IgD-negative memory B cell (primary cell): ENCODE measurements around the gene RPRML. TPM values are rescaled to one million over a fixed set of nuclear protein-coding genes. Genes with fewer than 3 reads are reported as not detected.

Experiments used
- H3K27ac Mint-ChIP-seq, 3 donors: one replicate each; pipeline ENCODE4 v1.8.0; 2020 to 2022; ENCODE audit warnings: mild to moderate bottlenecking in 3 of 3, mixed read lengths in 3 of 3, moderate library complexity in 1 of 3
- H3K27me3 Mint-ChIP-seq: one replicate; pipeline ENCODE4 v1.8.0; 2021; ENCODE audit warnings: mixed read lengths
- H3K36me3 Mint-ChIP-seq: one replicate; pipeline ENCODE4 v1.8.0; 2020; ENCODE audit warnings: mild to moderate bottlenecking, mixed read lengths
- H3K4me1 Mint-ChIP-seq, 3 donors: one replicate each; pipeline ENCODE4 v1.8.0; 2020 to 2022; ENCODE audit warnings: mixed read lengths in 3 of 3, mild to moderate bottlenecking in 1 of 3
- H3K4me3 Mint-ChIP-seq, 4 donors: one replicate each; pipeline ENCODE4 v1.8.0; 2020 to 2022; ENCODE audit warnings: mild to moderate bottlenecking in 4 of 4, mixed read lengths in 4 of 4, moderate library complexity in 3 of 4
- H3K9me3 Mint-ChIP-seq, 3 donors: one replicate each; pipeline ENCODE4 v1.8.0; 2020 to 2021; ENCODE audit warnings: mixed read lengths in 3 of 3, mild to moderate bottlenecking in 1 of 3
- polyA plus RNA-seq: library from polyadenylated mRNA; unstranded; fragments of 300-500 nt; fragmentation: Illumina TruSeq; gene quantifications from one replicate; pipeline ENCODE4 v1.2.3, GENCODE V29; 2021

RPRML gene
- polyA plus RNA-seq, 1 donor from 2014 or later = 0.28 TPM

DNA sequence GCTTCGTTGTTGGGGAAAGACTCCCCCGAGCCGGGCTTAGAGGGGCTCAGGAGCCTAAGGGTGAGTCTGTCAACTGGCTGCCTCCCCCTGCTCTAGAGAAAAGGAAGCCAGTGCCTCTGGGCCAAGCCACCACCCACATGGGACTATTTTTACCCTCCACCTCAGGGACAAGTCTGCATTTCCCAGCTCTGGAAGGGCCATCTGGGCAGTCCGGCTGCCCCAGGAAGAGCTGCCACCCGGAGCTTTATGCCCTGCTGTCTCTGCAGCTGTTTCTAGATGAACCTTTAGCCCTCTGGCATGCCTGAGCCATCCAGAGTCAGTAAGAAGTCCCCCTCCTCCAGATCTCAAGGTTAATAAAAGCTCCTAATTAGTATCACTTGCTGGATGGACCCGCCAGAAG is 5.3 kb upstream of the RPRML start:
- Mint-ChIP-seq H3K36me3 (peaks cover 5% of the 10 kb centered on the region), H3K4me3 (no peak overlapping the region), H3K27ac (no peak overlapping the region), H3K27me3 (peaks cover 16% of the 10 kb centered on the region), H3K4me1 (peaks cover 4 to 11% (median 5%) of the 10 kb centered on the region in 3 donors), H3K9me3 (no peaks in the 10 kb centered on the region)

DNA sequence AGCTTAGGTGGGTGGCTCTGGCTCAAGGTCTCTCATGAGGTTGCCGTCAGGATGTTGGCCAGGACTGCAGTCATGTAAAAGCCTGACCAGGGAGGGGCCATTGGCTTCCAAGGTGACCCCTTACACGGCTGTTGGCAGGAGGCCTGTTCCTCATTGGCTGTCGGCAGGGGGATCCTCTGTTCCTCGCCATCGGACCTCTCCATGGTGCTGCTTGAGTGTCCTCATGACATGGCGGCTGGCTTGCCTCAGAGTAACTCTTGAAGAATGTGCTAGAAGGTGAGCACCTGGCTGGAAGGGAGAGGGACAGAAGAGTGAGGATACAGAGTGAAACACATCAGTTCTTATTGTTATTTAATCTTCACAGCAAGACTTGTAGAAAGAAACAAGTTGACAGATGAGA is 4.7 kb upstream of the RPRML start:
- Mint-ChIP-seq H3K27ac (no peak overlapping the region), H3K9me3 (no peaks in the 10 kb centered on the region), H3K4me3 (no peak overlapping the region), H3K36me3 (peaks cover 4% of the 10 kb centered on the region), H3K27me3 (peaks cover 16% of the 10 kb centered on the region), H3K4me1 (peaks cover 4 to 11% (median 5%) of the 10 kb centered on the region in 3 donors)

DNA sequence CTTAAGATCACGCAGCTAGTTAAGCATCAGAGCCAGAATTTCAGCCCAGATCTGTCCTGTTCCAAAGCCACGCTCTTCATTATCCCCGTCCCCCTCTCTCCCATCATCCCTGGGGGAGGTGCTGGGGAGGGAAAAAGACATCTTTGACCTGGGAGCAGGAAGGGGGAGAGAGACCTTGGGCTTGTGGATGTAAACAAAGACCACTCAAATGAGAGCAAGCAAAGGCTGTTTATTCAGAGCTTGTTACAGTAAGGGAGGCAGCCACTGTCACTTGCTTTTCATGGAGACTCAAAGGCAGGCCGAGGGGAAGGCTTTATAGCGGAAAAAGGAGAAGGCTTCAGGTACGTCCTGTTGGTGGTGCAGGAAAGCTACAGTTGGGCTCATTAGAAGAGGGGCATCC is 3.5 kb upstream of the RPRML start:
- Mint-ChIP-seq H3K4me3 (peak overlapping the region in 1 of 4 donors; percentile 18), H3K36me3 (no peaks in the 10 kb centered on the region), H3K4me1 (peaks cover 6 to 14% (median 9%) of the 10 kb centered on the region in 3 donors), H3K27me3 (peaks cover 24% of the 10 kb centered on the region), H3K27ac (no peak overlapping the region), H3K9me3 (no peaks in the 10 kb centered on the region)

DNA sequence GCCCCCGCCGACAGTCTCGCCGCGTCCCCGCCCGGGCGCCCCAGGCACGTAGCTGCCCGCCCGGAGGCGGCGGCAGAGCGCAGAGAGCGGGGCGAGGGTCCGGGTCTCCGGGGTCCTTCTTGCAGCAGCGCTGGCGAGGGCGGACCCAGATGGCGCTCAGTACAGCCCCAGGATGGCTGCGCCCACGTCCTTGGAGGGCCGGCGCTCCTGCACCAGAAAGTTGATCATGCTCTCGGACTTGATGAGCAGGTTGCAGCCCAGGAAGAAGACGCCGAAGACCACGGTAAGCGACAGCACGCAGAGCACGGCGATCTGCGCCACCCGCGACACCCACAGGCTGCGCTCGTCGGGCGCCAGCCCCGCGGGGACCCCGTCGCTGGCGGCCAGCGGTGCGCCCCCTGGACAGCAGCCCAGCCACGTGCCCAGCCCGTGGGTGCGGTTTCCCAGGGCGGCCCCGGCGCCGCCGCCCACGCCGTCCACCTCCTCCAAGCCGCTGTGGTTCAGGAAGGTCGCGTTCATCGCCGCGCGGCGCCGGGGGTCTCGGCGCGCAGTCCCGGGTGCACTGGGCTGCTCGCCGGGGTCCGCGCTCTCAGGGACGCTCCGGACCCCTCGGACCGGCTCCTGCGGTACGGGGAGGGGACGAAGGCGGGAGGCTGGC is 435 bp downstream of the RPRML start:
- Mint-ChIP-seq H3K9me3 (no peaks in the 10 kb centered on the region), H3K27me3 (peaks cover 36% of the 10 kb centered on the region), H3K4me1 (peaks cover 6 to 14% (median 9%) of the 10 kb centered on the region in 3 donors), H3K4me3 (peak overlapping the region in 3 of 4 donors; percentile 70 to 85 (median 77)), H3K36me3 (peaks cover 5% of the 10 kb centered on the region), H3K27ac (no peak overlapping the region)

DNA sequence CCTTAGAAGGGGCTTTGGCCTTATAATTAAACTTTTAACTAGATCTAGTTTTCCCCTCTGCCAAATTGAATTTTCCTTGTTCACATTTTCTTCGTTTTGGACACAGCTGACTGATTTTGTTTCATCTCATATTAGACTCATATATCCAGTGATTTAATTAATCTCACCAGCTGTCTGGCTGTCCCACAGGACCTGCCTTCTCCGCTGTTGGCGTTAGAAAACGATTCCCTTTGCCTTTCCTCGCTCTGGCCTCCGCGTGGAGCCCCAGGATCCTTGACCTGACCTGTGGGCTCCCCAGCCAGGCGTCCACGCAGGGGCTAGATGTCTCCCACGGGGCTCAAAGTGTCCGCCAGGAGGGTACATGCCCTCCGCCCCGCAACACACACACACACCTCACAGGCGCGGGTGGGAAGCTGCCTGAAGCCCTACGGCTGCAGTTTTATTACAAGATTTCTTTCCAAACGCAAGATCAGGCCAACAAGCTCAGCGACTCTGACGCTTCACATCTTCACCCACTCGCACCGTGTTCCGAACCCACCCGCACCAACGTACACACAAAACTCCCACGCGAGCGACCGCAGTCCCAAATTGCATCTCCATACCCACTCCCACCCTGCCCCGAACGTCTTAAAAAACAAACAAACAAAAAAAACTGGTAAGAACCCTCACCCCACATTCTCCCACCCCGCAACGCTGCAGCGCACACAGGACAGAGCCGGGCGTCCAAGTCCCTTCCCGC is 1.1 kb downstream of the RPRML start:
- H3K4me3 Mint-ChIP-seq = peak overlapping the region; percentile 77 to 88 (median 82)
- H3K27me3 Mint-ChIP-seq = peaks cover 40% of the 10 kb centered on the region
- H3K9me3 Mint-ChIP-seq = no peaks in the 10 kb centered on the region
- peaks cover 6 to 13% (median 9%) of the 10 kb centered on the region in 3 donors for H3K4me1 Mint-ChIP-seq
- H3K36me3 Mint-ChIP-seq = peaks cover 7% of the 10 kb centered on the region
- no peak overlapping the region for H3K27ac Mint-ChIP-seq

DNA sequence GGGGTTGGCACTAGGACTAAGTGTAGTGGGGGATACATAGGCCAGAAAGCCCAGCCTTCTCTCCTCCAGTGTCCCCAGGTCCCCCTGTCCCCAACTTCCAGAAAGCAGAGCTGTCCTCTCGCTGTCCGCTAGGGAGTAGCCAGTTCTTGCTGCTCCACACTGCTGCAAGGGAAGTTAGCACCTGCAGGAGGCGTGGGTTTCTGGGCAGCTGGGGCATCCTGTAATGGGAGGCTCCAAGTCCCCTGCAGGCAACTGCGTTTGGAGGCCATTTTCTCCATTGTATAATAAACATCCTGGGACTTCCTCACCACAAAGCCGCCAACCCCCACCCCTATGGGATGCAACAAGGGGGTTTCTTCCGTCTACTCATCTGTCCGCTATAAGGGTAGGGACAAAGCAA is 1.7 kb downstream of the RPRML start:
- peak overlapping the region; percentile 12 to 78 (median 74) for H3K4me3 Mint-ChIP-seq
- H3K27me3 Mint-ChIP-seq = peaks cover 40% of the 10 kb centered on the region
- H3K36me3 Mint-ChIP-seq = peaks cover 8% of the 10 kb centered on the region
- no peaks in the 10 kb centered on the region for H3K9me3 Mint-ChIP-seq
- peaks cover 6 to 10% (median 9%) of the 10 kb centered on the region in 3 donors for H3K4me1 Mint-ChIP-seq
- no peak overlapping the region for H3K27ac Mint-ChIP-seq

DNA sequence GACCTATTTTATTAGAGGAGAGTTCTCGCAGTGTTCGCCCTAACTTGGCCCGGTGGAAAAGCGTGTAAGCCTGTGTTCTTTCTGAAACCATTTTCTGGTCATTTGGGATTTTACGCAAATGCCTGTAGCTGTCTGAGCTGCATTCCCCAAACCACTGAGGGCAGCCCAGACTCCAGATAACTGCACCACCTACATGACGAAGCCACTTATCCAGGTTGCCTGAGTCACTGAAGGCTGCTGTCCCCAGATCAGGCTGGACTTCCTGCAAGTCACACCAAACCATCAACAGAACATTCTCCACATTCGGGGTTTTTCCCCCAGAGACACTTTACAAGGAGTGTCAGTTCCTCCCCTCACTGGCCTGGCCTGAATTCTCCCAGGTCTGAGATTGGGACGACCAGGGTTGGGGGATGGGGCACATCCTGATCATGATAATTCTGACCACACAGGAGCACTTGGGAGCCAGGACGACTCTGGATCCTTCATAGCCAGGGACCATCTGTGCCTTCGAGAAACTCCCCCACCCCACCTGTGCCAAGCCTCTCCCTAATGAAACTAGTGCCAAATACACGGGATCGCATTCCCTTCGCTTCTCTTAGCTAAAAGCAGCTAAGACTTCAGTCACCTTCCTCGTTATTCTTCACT is 2.3 kb downstream of the RPRML start:
- H3K9me3 Mint-ChIP-seq = no peaks in the 10 kb centered on the region
- peaks cover 8% of the 10 kb centered on the region for H3K36me3 Mint-ChIP-seq
- H3K4me3 Mint-ChIP-seq = peak overlapping the region in 1 of 4 donors; percentile 60
- H3K27ac Mint-ChIP-seq = no peak overlapping the region
- H3K27me3 Mint-ChIP-seq = peaks cover 40% of the 10 kb centered on the region
- peaks cover 6 to 10% (median 9%) of the 10 kb centered on the region in 3 donors for H3K4me1 Mint-ChIP-seq

DNA sequence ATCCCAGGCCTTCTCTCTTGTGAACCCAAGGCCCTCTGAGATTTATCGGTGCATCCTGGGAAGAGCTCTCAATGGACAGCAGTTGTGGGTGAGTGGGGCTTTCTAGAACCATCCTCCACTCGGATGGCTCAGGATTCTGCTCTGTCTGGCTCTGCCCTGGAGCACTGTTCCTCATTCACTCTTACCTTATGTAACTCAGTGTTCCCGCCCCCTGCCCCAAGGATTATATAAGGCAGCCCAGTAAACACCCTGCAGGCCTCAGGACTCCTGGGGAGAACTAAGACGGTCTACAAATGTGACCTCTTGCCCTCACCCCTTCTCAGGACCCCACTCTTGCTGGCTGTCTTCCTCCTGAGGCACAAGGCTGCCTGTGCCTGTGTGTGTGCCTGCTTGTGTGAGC is 3.8 kb downstream of the RPRML start:
- H3K27me3 Mint-ChIP-seq = peaks cover 34% of the 10 kb centered on the region
- peaks cover 8% of the 10 kb centered on the region for H3K36me3 Mint-ChIP-seq
- H3K4me3 Mint-ChIP-seq = no peak overlapping the region
- peaks cover 4 to 8% (median 8%) of the 10 kb centered on the region in 3 donors for H3K4me1 Mint-ChIP-seq
- H3K9me3 Mint-ChIP-seq = no peaks in the 10 kb centered on the region
- H3K27ac Mint-ChIP-seq = no peak overlapping the region

DNA sequence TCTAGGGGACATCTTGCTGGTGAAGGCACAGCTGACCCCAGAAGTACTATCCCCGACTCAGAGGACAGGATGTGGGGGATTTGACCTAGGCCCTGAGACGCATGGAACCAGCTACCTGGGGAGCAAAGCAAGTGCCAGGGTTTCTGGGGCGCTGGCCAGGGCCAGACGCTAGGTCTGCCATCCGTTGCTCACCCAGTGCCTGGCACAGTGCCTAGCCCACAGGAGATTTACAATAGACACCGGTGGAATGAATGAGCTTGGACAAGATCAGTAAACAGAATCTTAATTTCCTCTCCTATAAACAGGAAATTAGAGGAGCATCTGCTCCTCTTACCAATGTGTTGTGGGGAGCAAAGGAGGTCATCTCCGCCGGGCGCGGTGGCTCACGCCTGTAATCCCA is 5.0 kb downstream of the RPRML start:
- no peaks in the 10 kb centered on the region for H3K9me3 Mint-ChIP-seq
- H3K4me3 Mint-ChIP-seq = peak overlapping the region in 1 of 4 donors; percentile 71
- peak overlapping the region in 1 of 3 donors; percentile 13 for H3K27ac Mint-ChIP-seq
- H3K36me3 Mint-ChIP-seq = peaks cover 10% of the 10 kb centered on the region
- peaks cover 3 to 4% (median 3%) of the 10 kb centered on the region in 3 donors for H3K4me1 Mint-ChIP-seq
- H3K27me3 Mint-ChIP-seq = peaks cover 27% of the 10 kb centered on the region

DNA sequence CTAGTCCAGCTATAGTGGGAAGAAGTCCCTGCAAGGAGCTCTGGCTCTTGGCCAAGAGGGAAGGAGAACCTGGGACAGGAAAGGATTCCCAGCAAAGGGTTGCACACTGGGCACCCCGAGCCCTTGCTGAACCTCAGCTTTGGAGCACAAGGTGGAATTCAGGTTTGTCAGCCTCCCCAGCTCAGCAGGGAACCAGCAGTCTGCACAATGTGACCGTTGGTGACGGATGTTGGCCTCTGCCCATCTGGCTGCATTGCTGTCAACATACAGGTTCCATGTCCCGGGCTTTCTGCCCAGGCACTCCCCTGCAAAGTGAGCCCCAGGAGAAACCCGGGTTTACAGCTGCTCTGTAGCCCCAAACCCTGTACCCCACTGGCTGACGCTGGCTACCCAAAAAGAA is 6.7 kb downstream of the RPRML start:
- Mint-ChIP-seq H3K27ac (no peak overlapping the region), H3K9me3 (no peaks in the 10 kb centered on the region), H3K27me3 (peaks cover 18% of the 10 kb centered on the region), H3K4me1 (peaks cover 0 to under 1% (median 0%) of the 10 kb centered on the region in 3 donors), H3K4me3 (no peak overlapping the region), H3K36me3 (peaks cover 12% of the 10 kb centered on the region)

DNA sequence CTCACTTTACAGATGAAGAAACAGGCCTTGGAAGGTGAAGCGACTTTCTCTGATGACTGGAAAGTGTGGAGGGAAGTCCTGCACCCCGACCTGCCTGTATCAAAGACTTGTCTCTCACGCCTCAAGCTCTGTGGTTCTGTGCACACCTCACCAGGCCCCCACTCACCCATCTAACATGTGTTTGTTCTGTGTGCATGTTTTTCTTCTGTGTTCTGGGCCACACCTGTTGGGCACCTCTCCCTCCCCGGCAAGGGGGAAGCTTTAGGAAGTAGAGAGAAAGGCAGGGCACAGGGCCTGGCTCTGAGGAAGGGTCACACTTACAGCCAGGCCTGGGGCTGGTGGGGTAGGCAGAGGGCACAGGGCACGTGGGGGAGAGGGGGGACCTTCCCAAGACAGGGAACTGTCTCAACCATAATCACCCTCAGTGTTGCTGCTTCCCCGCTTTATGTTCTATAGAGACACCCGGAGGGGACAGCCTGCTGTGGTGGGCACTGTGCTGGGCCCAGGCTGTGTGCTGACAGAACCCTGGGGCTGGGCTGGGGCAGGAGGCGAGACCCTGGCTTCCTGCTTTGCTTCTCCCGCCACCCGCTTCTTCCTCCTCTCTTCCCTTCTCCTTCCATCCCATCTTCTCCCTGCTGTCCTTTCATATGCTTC is 7.3 kb downstream of the RPRML start:
- H3K4me1 Mint-ChIP-seq = peaks cover 0 to 2% (median 0%) of the 10 kb centered on the region in 3 donors
- no peak overlapping the region for H3K4me3 Mint-ChIP-seq
- no peak overlapping the region for H3K27ac Mint-ChIP-seq
- H3K36me3 Mint-ChIP-seq = peaks cover 13% of the 10 kb centered on the region
- peaks cover 14% of the 10 kb centered on the region for H3K27me3 Mint-ChIP-seq
- no peaks in the 10 kb centered on the region for H3K9me3 Mint-ChIP-seq

DNA sequence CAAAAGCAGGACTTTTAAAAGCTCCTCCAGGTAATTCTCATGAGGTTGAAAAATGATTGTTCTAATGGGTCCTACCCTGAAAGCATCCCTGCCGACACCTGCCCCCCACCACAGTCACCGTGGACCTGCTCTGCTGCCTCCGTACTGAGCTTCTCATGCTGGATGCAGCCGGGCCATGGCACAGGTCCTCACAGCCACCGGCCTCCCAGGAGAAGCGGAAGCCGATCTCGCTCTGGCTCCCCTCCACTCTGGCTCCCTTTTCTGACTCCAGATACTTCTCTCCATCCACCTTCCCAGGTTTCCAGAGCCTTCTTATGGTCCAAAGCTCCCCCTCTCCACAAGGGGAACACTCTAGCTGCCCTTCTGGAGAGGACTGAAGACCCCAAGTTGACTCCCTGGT is 10.2 kb downstream of the RPRML start:
- H3K4me3 Mint-ChIP-seq = no peak overlapping the region

DNA sequence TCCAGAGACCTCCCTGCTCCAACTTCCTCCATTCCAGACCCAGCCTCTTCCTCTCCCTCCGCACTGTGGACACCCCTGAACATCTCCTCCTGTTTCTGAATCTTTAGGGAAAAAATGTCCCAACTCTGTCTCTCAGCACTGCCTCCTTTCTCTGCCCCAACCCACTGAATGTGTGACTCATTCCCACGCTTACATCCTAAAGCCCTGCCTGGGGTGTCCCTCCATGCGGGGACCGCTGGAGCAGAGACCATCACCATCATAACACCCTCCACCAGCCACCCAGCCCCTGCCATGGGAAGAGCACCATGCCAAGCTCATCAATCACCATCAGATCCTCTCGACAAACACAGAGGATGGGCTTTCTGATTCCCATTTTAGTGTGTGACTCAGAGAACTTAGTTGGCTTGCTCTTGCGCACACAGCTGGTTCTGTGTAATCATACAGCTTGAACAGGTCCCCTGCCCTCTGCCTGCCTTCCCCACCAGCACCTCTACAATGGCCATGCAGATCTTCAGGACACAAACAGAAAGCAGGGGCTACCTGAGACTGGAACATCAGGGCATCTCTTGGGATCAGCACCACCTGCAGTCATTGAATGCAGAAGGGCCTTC is 10.7 kb downstream of the RPRML start:
- Mint-ChIP-seq H3K4me3 (no peak overlapping the region), H3K9me3 (no peaks in the 10 kb centered on the region), H3K27ac (no peak overlapping the region), H3K4me1 (peaks cover 0 to 2% (median 0%) of the 10 kb centered on the region in 3 donors), H3K27me3 (peaks cover 13% of the 10 kb centered on the region), H3K36me3 (peaks cover 11% of the 10 kb centered on the region)

More for the DNA sequence above, 10.2 kb downstream of the RPRML start:
- peaks cover 12% of the 10 kb centered on the region for H3K27me3 Mint-ChIP-seq
- peaks cover 0 to 2% (median 0%) of the 10 kb centered on the region in 3 donors for H3K4me1 Mint-ChIP-seq
- H3K36me3 Mint-ChIP-seq = peaks cover 12% of the 10 kb centered on the region
- no peak overlapping the region for H3K27ac Mint-ChIP-seq
- H3K9me3 Mint-ChIP-seq = no peaks in the 10 kb centered on the region
